ENCODE measurements around the gene ARVCF. TPM values are rescaled to one million over a fixed set of nuclear protein-coding genes. Genes with fewer than 3 reads are reported as not detected.

The ARVCF gene
- total and polyA plus RNA-seq, 2 experiments from 2014 or later = 15.6 to 122 TPM

DNA sequence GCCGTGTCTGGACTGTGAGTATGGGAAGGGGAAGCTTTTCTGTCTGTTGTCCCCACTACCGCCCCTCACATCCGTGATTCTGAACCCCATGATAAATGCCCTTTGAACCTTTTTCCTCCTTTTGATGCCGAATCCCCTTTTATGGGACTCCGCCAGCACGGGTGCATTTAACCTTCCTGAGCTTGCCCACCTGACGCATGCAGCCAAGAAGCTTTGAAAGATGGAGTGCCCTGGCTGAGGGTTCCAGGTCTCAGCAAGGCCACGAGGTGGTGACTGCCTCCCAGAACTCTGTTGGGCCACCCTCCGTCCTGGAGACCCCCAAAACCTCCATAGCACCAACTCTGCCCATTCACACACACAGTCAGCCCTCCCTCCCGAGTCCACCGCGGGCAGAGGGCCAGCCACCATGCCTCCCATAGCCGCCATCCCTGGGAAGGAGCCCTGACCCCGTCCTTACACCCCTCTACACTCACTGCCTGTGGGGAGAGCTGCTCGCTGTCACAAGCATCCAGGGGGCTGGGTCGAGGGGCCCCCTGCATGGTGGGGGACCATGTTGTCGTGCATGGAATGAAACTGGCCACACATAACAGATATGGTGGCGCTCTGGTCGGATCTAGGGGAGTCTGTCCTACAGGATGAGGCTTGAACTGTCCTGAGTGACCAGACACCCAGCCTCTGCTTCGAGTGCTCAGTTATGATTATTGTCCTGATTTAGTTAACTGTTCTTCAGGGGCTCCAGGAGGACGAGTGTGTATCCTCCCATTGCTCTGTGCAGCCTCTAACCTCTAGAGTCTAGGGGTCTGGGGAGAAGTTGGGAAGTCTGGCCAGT lies 75.9 kb downstream of the ARVCF start:
- peak overlapping the region; percentile 76 for H3K4me2 ChIP-seq
- no peak for TF ChIP-seq EZH2 (IDR thresholded peaks at IDR 0.05; ENCODE audit: low read depth, unreplicated experiment)
- no peak for TF ChIP-seq ZNF114 (CRISPR knock-in tag; IDR thresholded peaks at IDR 0.05)
- TF ChIP-seq CTCF (conservative IDR thresholded peaks at IDR 0.05; ENCODE audit: low read depth in 2 of 2) = no peak
- no peak for TF ChIP-seq ETS1 (IDR thresholded peaks at IDR 0.05)
- no peak for TF ChIP-seq CREB1 (CRISPR knock-in tag; IDR thresholded peaks at IDR 0.05; ENCODE audit: low read depth)
- no peak for TF ChIP-seq ZNF462 (CRISPR knock-in tag; IDR thresholded peaks at IDR 0.05)
- TF ChIP-seq ZNF331 (CRISPR knock-in tag; IDR thresholded peaks at IDR 0.05; ENCODE audit: low read depth) = no peak
- TF ChIP-seq, protein P1, sequence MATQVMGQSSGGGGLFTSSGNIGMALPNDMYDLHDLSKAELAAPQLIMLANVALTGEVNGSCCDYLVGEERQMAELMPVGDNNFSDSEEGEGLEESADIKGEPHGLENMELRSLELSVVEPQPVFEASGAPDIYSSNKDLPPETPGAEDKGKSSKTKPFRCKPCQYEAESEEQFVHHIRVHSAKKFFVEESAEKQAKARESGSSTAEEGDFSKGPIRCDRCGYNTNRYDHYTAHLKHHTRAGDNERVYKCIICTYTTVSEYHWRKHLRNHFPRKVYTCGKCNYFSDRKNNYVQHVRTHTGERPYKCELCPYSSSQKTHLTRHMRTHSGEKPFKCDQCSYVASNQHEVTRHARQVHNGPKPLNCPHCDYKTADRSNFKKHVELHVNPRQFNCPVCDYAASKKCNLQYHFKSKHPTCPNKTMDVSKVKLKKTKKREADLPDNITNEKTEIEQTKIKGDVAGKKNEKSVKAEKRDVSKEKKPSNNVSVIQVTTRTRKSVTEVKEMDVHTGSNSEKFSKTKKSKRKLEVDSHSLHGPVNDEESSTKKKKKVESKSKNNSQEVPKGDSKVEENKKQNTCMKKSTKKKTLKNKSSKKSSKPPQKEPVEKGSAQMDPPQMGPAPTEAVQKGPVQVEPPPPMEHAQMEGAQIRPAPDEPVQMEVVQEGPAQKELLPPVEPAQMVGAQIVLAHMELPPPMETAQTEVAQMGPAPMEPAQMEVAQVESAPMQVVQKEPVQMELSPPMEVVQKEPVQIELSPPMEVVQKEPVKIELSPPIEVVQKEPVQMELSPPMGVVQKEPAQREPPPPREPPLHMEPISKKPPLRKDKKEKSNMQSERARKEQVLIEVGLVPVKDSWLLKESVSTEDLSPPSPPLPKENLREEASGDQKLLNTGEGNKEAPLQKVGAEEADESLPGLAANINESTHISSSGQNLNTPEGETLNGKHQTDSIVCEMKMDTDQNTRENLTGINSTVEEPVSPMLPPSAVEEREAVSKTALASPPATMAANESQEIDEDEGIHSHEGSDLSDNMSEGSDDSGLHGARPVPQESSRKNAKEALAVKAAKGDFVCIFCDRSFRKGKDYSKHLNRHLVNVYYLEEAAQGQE (IDR thresholded peaks at IDR 0.05; ENCODE audit: unreplicated experiment) = no peak
- no peak overlapping the region for H3K27ac ChIP-seq (ENCODE audit: low read depth)
- peaks cover under 1% of the 10 kb centered on the region; the same call in 1 of the 2 replicates for H3K36me3 ChIP-seq (ENCODE audit: insufficient read depth)
- peaks cover 10% of the 10 kb centered on the region for H3K4me1 ChIP-seq (ENCODE audit: insufficient read depth)
- Mint-ChIP-seq H3K4me3 (peak overlapping the region; percentile 90), H3K9me3 (peaks cover 13% of the 10 kb centered on the region), H3K36me3 (ENCODE audit: low read depth) (peaks cover 14% of the 10 kb centered on the region), H3K27me3 (ENCODE audit: insufficient read depth, low read depth, poor library complexity) (peaks cover 7% of the 10 kb centered on the region), H3K4me1 (peaks cover 19% of the 10 kb centered on the region), H3K27ac (no peak overlapping the region)
- no peaks in the 10 kb centered on the region for H4K20me1 ChIP-seq (replicated peaks; ENCODE audit: insufficient read depth)
- DNase-seq (ENCODE audit: low spot score) (no peak), ATAC-seq (no peak)
- peak overlapping the region; percentile 57 for H3K4me3 ChIP-seq
- H3F3A ChIP-seq (replicated peaks; ENCODE audit: low read depth) = 0 out of 2 replicates have a peak, but pooled peaks cover 7% of the 10 kb centered on the region
- H2AFZ ChIP-seq = peak overlapping the region; percentile 83; the same call in 1 of the 2 replicates
- no peaks in the 10 kb centered on the region for H3K27me3 ChIP-seq (ENCODE audit: insufficient read depth)
- peaks cover 3% of the 10 kb centered on the region; the same call in 1 of the 2 replicates for H3K9me2 ChIP-seq (ENCODE audit: insufficient read depth)
- no peaks in the 10 kb centered on the region; the same call in 1 of the 2 replicates for H3K79me2 ChIP-seq (replicated peaks; ENCODE audit: insufficient read depth)
